CD8-positive, alpha-beta memory T cell (primary cell): ENCODE data around the gene BPIFB3. TPM values are rescaled to one million over a fixed set of nuclear protein-coding genes. Genes with fewer than 3 reads are reported as not detected.
"Not testable (repeated sequence)": the region's sequence is repeated elsewhere in the genome, so short reads cannot be mapped to it uniquely, and the experiment has no call there.

Source experiments
- CTCF ChIA-PET: fragments of 350-600 bp; sonication (Branson Sonifier 250); formaldehyde crosslinking; loops from one replicate; lab custom pipeline; 2021; ENCODE audit warnings: antibody characterized with exemption; lab: Charles Lee
- POLR2A ChIA-PET: fragments of 350-600 bp; sonication (Branson Sonifier 250); formaldehyde crosslinking; loops from one replicate; lab custom pipeline; 2021; ENCODE audit warnings: antibody characterized with exemption; lab: Charles Lee
- DNase-seq, 5 donors: peaks; one replicate each; pipeline versions ENCODE4 v3.0.0 to v3.0.0-alpha.2; 2020 to 2022; ENCODE audit warnings: mixed read lengths in 1 of 5
- H3K27ac ChIP-seq: one replicate; pipeline ENCODE4 v1.7.0; 2013; ENCODE audit warnings: low read depth, mild to moderate bottlenecking, low read length, moderate library complexity
- H3K27me3 ChIP-seq: 2 replicates; pipeline ENCODE4 v1.7.0; 2013; ENCODE audit warnings: low read length, mild to moderate bottlenecking; ENCODE audit not compliant: insufficient read depth, poor library complexity, severe bottlenecking
- H3K36me3 ChIP-seq: 2 replicates; pipeline ENCODE4 v1.7.0; 2013; ENCODE audit warnings: mild to moderate bottlenecking, low read length, moderate library complexity; ENCODE audit not compliant: insufficient read depth
- H3K4me1 ChIP-seq: 2 replicates; pipeline ENCODE4 v1.7.0; 2013; ENCODE audit warnings: mild to moderate bottlenecking, low read length, moderate library complexity; ENCODE audit not compliant: insufficient read depth
- H3K4me3 ChIP-seq: 2 replicates; pipeline ENCODE4 v1.7.0; 2013; ENCODE audit warnings: mild to moderate bottlenecking, low read length
- H3K9me3 ChIP-seq: 2 replicates; pipeline ENCODE4 v1.7.0; 2013; ENCODE audit warnings: mild to moderate bottlenecking, low read length
- H3K27ac Mint-ChIP-seq, 8 donors: one replicate each; pipeline ENCODE4 v1.8.0; 2020 to 2021; ENCODE audit warnings: mixed read lengths in 8 of 8, mild to moderate bottlenecking in 6 of 8, inconsistent platforms in 3 of 8, moderate library complexity in 3 of 8
- H3K27me3 Mint-ChIP-seq, 2 donors: one replicate each; pipeline ENCODE4 v1.8.0; 2020 to 2021; ENCODE audit warnings: mixed read lengths in 2 of 2, mild to moderate bottlenecking in 1 of 2, moderate library complexity in 1 of 2
- H3K36me3 Mint-ChIP-seq, 3 donors: one replicate each; pipeline ENCODE4 v1.8.0; 2020 to 2021; ENCODE audit warnings: mixed read lengths in 3 of 3, inconsistent platforms in 1 of 3, mild to moderate bottlenecking in 1 of 3
- H3K4me1 Mint-ChIP-seq, 3 donors: one replicate each; pipeline ENCODE4 v1.8.0; 2020 to 2021; ENCODE audit warnings: mixed read lengths in 3 of 3, inconsistent platforms in 1 of 3, mild to moderate bottlenecking in 1 of 3
- H3K4me3 Mint-ChIP-seq, 7 donors: one replicate each; pipeline ENCODE4 v1.8.0; 2020 to 2021; ENCODE audit warnings: mixed read lengths in 7 of 7, mild to moderate bottlenecking in 6 of 7, moderate library complexity in 4 of 7, inconsistent platforms in 2 of 7
- H3K9me3 Mint-ChIP-seq, 5 donors: one replicate each; pipeline ENCODE4 v1.8.0; 2020 to 2022; ENCODE audit warnings: mixed read lengths in 5 of 5, mild to moderate bottlenecking in 3 of 5, moderate library complexity in 2 of 5, inconsistent platforms in 1 of 5
- polyA plus RNA-seq: library from polyadenylated mRNA; unstranded; fragments of 300-500 nt; fragmentation: Illumina TruSeq; gene quantifications from one replicate; pipeline ENCODE4 v1.2.3, GENCODE V29; 2021
- total RNA-seq, 2 experiments: library from RNA; stranded (reverse); gene quantifications; one replicate each; pipeline ENCODE4 v1.2.3, GENCODE V29; 2021

BPIFB3 gene
- total and polyA plus RNA-seq, 3 experiments from 2014 or later: not detected

GRCh38 chr20:33099843-33100538, 46.3 kb downstream of the BPIFB3 start:
- H3K27ac Mint-ChIP-seq: no peak overlapping the region
- ChIA-PET POLR2A (no interaction called here), CTCF (no interaction called here)
- Histone ChIP-seq H3K4me1 (peaks cover 5% of the 10 kb centered on the region), H3K4me3 (no peak overlapping the region), H3K27ac (no peak overlapping the region), H3K9me3 (no peaks in the 10 kb centered on the region), H3K36me3 (no peaks in the 10 kb centered on the region), H3K27me3 (no peaks in the 10 kb centered on the region)
- peaks cover 0 to 5% (median 0%) of the 10 kb centered on the region in 3 donors for H3K4me1 Mint-ChIP-seq
- H3K27me3 Mint-ChIP-seq: peaks cover 3% of the 10 kb centered on the region in 2 donors
- no peak overlapping the region for H3K4me3 Mint-ChIP-seq
- H3K36me3 Mint-ChIP-seq: no peaks in the 10 kb centered on the region
- DNase-seq: no peak
- no peaks in the 10 kb centered on the region for H3K9me3 Mint-ChIP-seq

GRCh38 chr20:33103556-33103955, 49.9 kb downstream of the BPIFB3 start:
- no peaks in the 10 kb centered on the region for H3K27me3 ChIP-seq
- no peaks in the 10 kb centered on the region for H3K36me3 ChIP-seq
- H3K4me3 ChIP-seq: no peak overlapping the region
- H3K9me3 ChIP-seq: no peaks in the 10 kb centered on the region
- H3K36me3 Mint-ChIP-seq: no peaks in the 10 kb centered on the region
- H3K4me1 Mint-ChIP-seq: no peaks in the 10 kb centered on the region
- H3K4me1 ChIP-seq: no peaks in the 10 kb centered on the region
- ChIA-PET POLR2A (interaction anchor here (0.6 kb wide), 1 partner anchor 1081 kb away, joined by 3 read pairs; no protein-coding TSS in a partner anchor), CTCF (no interaction called here)
- no peak overlapping the region for H3K27ac ChIP-seq
- no peaks in the 10 kb centered on the region for H3K9me3 Mint-ChIP-seq
- H3K27ac Mint-ChIP-seq: no peak overlapping the region
- H3K27me3 Mint-ChIP-seq: peaks cover 3% of the 10 kb centered on the region in 2 donors
- DNase-seq: no peak
- no peak overlapping the region for H3K4me3 Mint-ChIP-seq

GRCh38 chr20:33104336-33104735, 50.6 kb downstream of the BPIFB3 start:
- no peaks in the 10 kb centered on the region for H3K36me3 Mint-ChIP-seq
- no peak for DNase-seq
- CTCF ChIA-PET: no interaction called here

GRCh38 chr20:33105316-33105924, 51.7 kb downstream of the BPIFB3 start:
- H3K36me3 Mint-ChIP-seq: no peaks in the 10 kb centered on the region
- CTCF ChIA-PET: no interaction called here
- Histone ChIP-seq H3K27ac (no peak overlapping the region), H3K9me3 (no peaks in the 10 kb centered on the region), H3K4me1 (no peaks in the 10 kb centered on the region), H3K27me3 (no peaks in the 10 kb centered on the region), H3K4me3 (no peak overlapping the region), H3K36me3 (no peaks in the 10 kb centered on the region)
- no peaks in the 10 kb centered on the region for H3K9me3 Mint-ChIP-seq
- H3K27ac Mint-ChIP-seq: no peak overlapping the region
- no peak for DNase-seq
- H3K4me3 Mint-ChIP-seq: no peak overlapping the region
- POLR2A ChIA-PET: no interaction called here
- H3K4me1 Mint-ChIP-seq: no peaks in the 10 kb centered on the region
- peaks cover 3% of the 10 kb centered on the region in 2 donors for H3K27me3 Mint-ChIP-seq

More at GRCh38 chr20:33104336-33104735, 50.6 kb downstream of the BPIFB3 start:
- Mint-ChIP-seq H3K4me1 (no peaks in the 10 kb centered on the region), H3K27ac (no peak overlapping the region), H3K27me3 (peaks cover 3% of the 10 kb centered on the region in 2 donors), H3K4me3 (no peak overlapping the region), H3K9me3 (no peaks in the 10 kb centered on the region)
- Histone ChIP-seq H3K27ac (no peak overlapping the region), H3K27me3 (no peaks in the 10 kb centered on the region), H3K9me3 (no peaks in the 10 kb centered on the region), H3K4me3 (no peak overlapping the region), H3K36me3 (no peaks in the 10 kb centered on the region), H3K4me1 (no peaks in the 10 kb centered on the region)
- POLR2A ChIA-PET: no interaction called here

DNA sequence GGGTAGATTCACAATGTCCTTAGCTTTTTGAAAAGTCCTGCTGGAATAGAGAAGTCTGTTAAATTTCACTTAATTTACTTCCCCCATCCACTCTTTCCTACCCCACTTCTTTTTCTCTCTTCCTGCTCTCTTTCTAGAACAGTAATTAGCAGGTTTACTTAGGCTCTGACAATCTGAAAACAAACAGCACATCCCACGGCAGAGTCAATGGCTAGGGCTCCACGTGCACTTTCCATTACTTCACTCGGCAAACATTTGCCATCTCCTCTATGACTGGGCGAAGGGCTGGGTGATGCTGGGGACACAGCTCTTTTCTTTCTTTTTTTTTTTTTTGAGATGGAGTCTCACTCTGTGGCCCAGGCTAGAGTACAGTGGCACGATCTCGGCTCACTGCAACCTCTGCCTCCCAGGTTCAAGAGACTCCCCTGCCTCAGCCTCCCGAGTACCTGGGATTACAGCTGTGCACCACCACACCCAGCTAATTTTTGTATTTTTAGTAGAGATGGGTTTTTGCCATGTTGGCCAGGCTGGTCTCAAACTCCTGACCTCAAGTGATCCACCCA, 52.4 kb downstream of the BPIFB3 start:
- CTCF ChIA-PET, H3K9me3 ChIP-seq, H3K4me1 ChIP-seq, DNase-seq, H3K27me3 ChIP-seq, H3K27ac ChIP-seq, H3K27ac Mint-ChIP-seq, H3K4me3 ChIP-seq, H3K4me3 Mint-ChIP-seq, H3K36me3 ChIP-seq, H3K27me3 Mint-ChIP-seq, POLR2A ChIA-PET, H3K4me1 Mint-ChIP-seq, H3K9me3 Mint-ChIP-seq, H3K36me3 Mint-ChIP-seq: not testable (repeated sequence)

GRCh38 chr20:33108661-33109060, 55.0 kb downstream of the BPIFB3 start:
- Histone ChIP-seq H3K36me3 (no peaks in the 10 kb centered on the region), H3K27ac (no peak overlapping the region), H3K4me1 (no peaks in the 10 kb centered on the region), H3K4me3 (no peak overlapping the region), H3K9me3 (no peaks in the 10 kb centered on the region), H3K27me3 (no peaks in the 10 kb centered on the region)
- Mint-ChIP-seq H3K4me1 (no peaks in the 10 kb centered on the region), H3K9me3 (no peaks in the 10 kb centered on the region), H3K27ac (no peak overlapping the region), H3K27me3 (peaks cover 0 to 6% of the 10 kb centered on the region in 2 donors), H3K4me3 (no peak overlapping the region), H3K36me3 (no peaks in the 10 kb centered on the region)
- CTCF ChIA-PET: no interaction called here
- DNase-seq: no peak
- POLR2A ChIA-PET: no interaction called here

GRCh38 chr20:33110147-33110825, 56.6 kb downstream of the BPIFB3 start:
- Mint-ChIP-seq H3K4me3 (no peak overlapping the region), H3K27ac (no peak overlapping the region), H3K27me3 (peaks cover 0 to 12% of the 10 kb centered on the region in 2 donors), H3K4me1 (no peaks in the 10 kb centered on the region), H3K36me3 (no peaks in the 10 kb centered on the region), H3K9me3 (no peaks in the 10 kb centered on the region)
- Histone ChIP-seq H3K36me3 (no peaks in the 10 kb centered on the region), H3K4me1 (no peaks in the 10 kb centered on the region), H3K27ac (no peak overlapping the region), H3K4me3 (no peak overlapping the region), H3K9me3 (no peaks in the 10 kb centered on the region), H3K27me3 (no peaks in the 10 kb centered on the region)
- CTCF ChIA-PET: no interaction called here
- no peak for DNase-seq
- POLR2A ChIA-PET: no interaction called here

GRCh38 chr20:33111306-33111705, 57.6 kb downstream of the BPIFB3 start:
- ChIA-PET POLR2A (no interaction called here), CTCF (no interaction called here)
- Mint-ChIP-seq H3K27me3 (peaks cover 0 to 12% of the 10 kb centered on the region in 2 donors), H3K4me3 (no peak overlapping the region), H3K9me3 (no peaks in the 10 kb centered on the region), H3K4me1 (no peaks in the 10 kb centered on the region), H3K27ac (peak overlapping the region in 1 of 8 donors; percentile 65), H3K36me3 (no peaks in the 10 kb centered on the region)
- DNase-seq: no peak
- Histone ChIP-seq H3K4me3 (no peak overlapping the region), H3K27me3 (no peaks in the 10 kb centered on the region), H3K4me1 (no peaks in the 10 kb centered on the region), H3K27ac (no peak overlapping the region), H3K36me3 (no peaks in the 10 kb centered on the region), H3K9me3 (no peaks in the 10 kb centered on the region)
